HEK293T (cell line): ENCODE data around the gene SPRR1B.

Experiments
- ARNT ChIP-seq: fragments of 450-650 bp; IDR thresholded peaks from 2 replicates; pipeline ENCODE4 v1.6.1; 2017; ENCODE audit warnings: mild to moderate bottlenecking
- BHLHE40 ChIP-seq: fragments of 450-650 bp; IDR thresholded peaks from 2 replicates; pipeline ENCODE4 v1.6.1; 2016; ENCODE audit warnings: mild to moderate bottlenecking, moderate library complexity, borderline replicate concordance
- CTBP1 ChIP-seq: fragments of 450-650 bp; IDR thresholded peaks from 2 replicates; pipeline ENCODE4 v1.6.1; 2016; ENCODE audit warnings: borderline replicate concordance
- ELF4 ChIP-seq: fragments of 450-650 bp; IDR thresholded peaks from 2 replicates; pipeline ENCODE4 v1.6.1; 2017; ENCODE audit warnings: antibody characterized with exemption
- FOXA1 ChIP-seq: fragments of 450-650 bp; IDR thresholded peaks from 2 replicates; pipeline ENCODE4 v1.6.1; 2016; ENCODE audit warnings: mild to moderate bottlenecking
- FOXK2 ChIP-seq: fragments of 450-650 bp; IDR thresholded peaks from 2 replicates; pipeline ENCODE4 v1.6.1; 2016; ENCODE audit warnings: mild to moderate bottlenecking
- FOXM1 ChIP-seq: fragments of 450-650 bp; IDR thresholded peaks from 2 replicates; pipeline ENCODE4 v1.6.1; 2017; ENCODE audit warnings: mild to moderate bottlenecking, borderline replicate concordance
- HDGF ChIP-seq: fragments of 450-650 bp; IDR thresholded peaks from 2 replicates; pipeline ENCODE4 v1.6.1; 2017; ENCODE audit warnings: antibody characterized with exemption, borderline replicate concordance
- L3MBTL2 ChIP-seq: fragments of 450-650 bp; conservative IDR thresholded peaks from 2 replicates; pipeline ENCODE4 v1.6.1; 2016; ENCODE audit warnings: mild to moderate bottlenecking
- NFRKB ChIP-seq: fragments of 450-650 bp; IDR thresholded peaks from 2 replicates; pipeline ENCODE4 v1.6.1; 2016; ENCODE audit warnings: mild to moderate bottlenecking, moderate library complexity
- SP1 ChIP-seq: fragments of 450-650 bp; IDR thresholded peaks from 2 replicates; pipeline ENCODE4 v1.6.1; 2017
- SUZ12 ChIP-seq: fragments of 450-650 bp; IDR thresholded peaks from 2 replicates; pipeline ENCODE4 v1.6.1; 2016; ENCODE audit warnings: mild to moderate bottlenecking
- TARDBP ChIP-seq: fragments of 450-650 bp; IDR thresholded peaks from 2 replicates; pipeline ENCODE4 v1.6.1; 2016

- TF ChIP-seq FOXM1: no peak
- no peak for TF ChIP-seq SUZ12
- TF ChIP-seq SP1: no peak
- no peak for TF ChIP-seq HDGF
- TF ChIP-seq NFRKB: no peak
- TF ChIP-seq TARDBP: no peak
- TF ChIP-seq BHLHE40: no peak
- TF ChIP-seq ARNT: no peak
- TF ChIP-seq CTBP1: no peak
- no peak for TF ChIP-seq FOXK2
- no peak for TF ChIP-seq FOXA1
- TF ChIP-seq ELF4: no peak
- TF ChIP-seq L3MBTL2: no peak
Measured at GRCh38 chr1:152997901-152998300, 33.1 kb upstream of the SPRR1B start.
